OCI-LY3 (cell line): ENCODE measurements around the gene UBLCP1.

Experiments used
- H2AFZ ChIP-seq: fragments of 200-600, 300-600 bp; shearing (Covaris generic); 2 replicates; pipeline ENCODE4 v1.6.0; 2014; ENCODE audit warnings: antibody characterized with exemption, low read depth, low read length
- H3K27ac ChIP-seq: fragments of 200-600, 300-600 bp; sonication (generic); 2 replicates; pipeline ENCODE4 v1.5.1; 2014; ENCODE audit warnings: mild to moderate bottlenecking, low read length, moderate library complexity, mixed read lengths
- H3K27me3 ChIP-seq: fragments of 200-600, 300-600 bp; sonication (generic); 2 replicates; pipeline ENCODE4 v1.6.1; 2014; ENCODE audit warnings: low read depth, low read length, mixed read lengths
- H3K36me3 ChIP-seq: fragments of 200-600, 300-600 bp; sonication (generic); replicated peaks from 2 replicates; pipeline ENCODE3; 2014; ENCODE audit warnings: low read depth, low read length, mixed read lengths
- H3K4me1 ChIP-seq: fragments of 300-600, 200-600 bp; sonication (generic); 2 replicates; pipeline ENCODE4 v1.6.1; 2014; ENCODE audit warnings: low read length, mixed read lengths
- H3K4me2 ChIP-seq: fragments of 200-600, 300-600 bp; sonication (generic); 2 replicates; pipeline ENCODE4 v1.6.1; 2014; ENCODE audit warnings: low read length, mixed read lengths
- H3K4me3 ChIP-seq: fragments of 300-600, 200-600 bp; sonication (generic); 2 replicates; pipeline ENCODE4 v1.5.1; 2014; ENCODE audit warnings: antibody characterized with exemption, mild to moderate bottlenecking, low read length, moderate library complexity
- H3K79me2 ChIP-seq: fragments of 300-600, 200-600 bp; shearing (Covaris generic); 2 replicates; pipeline ENCODE4 v1.6.1; 2014; ENCODE audit warnings: mild to moderate bottlenecking, low read length, mixed read lengths
- H3K9ac ChIP-seq: fragments of 300-600, 200-600 bp; shearing (Covaris generic); 2 replicates; pipeline ENCODE4 v1.6.0; 2014; ENCODE audit warnings: mild to moderate bottlenecking, low read length, moderate library complexity
- H3K9me3 ChIP-seq: fragments of 200-600, 300-600 bp; shearing (Covaris generic); 2 replicates; pipeline ENCODE4 v1.6.1; 2014; ENCODE audit warnings: low read length, mixed read lengths; ENCODE audit not compliant: insufficient read depth
- H4K20me1 ChIP-seq: fragments of 200-600, 300-600 bp; sonication (generic); 2 replicates; pipeline ENCODE4 v1.6.1; 2016; ENCODE audit warnings: low read length, mixed read lengths; ENCODE audit not compliant: insufficient read depth
- CTCF ChIP-seq: fragments of 200-600, 300-600 bp; sonication (generic); IDR thresholded peaks from 2 replicates; pipeline ENCODE4 v1.5.1; 2014; ENCODE audit warnings: antibody characterized with exemption, low read length, low read depth
- EZH2phosphoT487 ChIP-seq: fragments of 200-600 bp; shearing (Covaris generic); IDR thresholded peaks from 2 replicates; pipeline ENCODE4 v1.6.1; 2018; ENCODE audit warnings: antibody characterized with exemption, mixed run types, low read depth

Gene UBLCP1

GRCh38 chr5:159309689-159310433 lies 46.8 kb downstream of the UBLCP1 start:
- Histone ChIP-seq H3K4me3 (peak overlapping the region; percentile 86), H3K9me3 (no peaks in the 10 kb centered on the region), H3K27me3 (no peaks in the 10 kb centered on the region), H3K4me2 (peak overlapping the region; percentile 99), H4K20me1 (no peaks in the 10 kb centered on the region), H3K79me2 (no peaks in the 10 kb centered on the region), H2AFZ (no peak overlapping the region), H3K36me3 (peaks cover 6% of the 10 kb centered on the region), H3K9ac (peak overlapping the region; percentile 70), H3K4me1 (peaks cover 25% of the 10 kb centered on the region), H3K27ac (no peak overlapping the region)
- TF ChIP-seq CTCF (no peak), EZH2phosphoT487 (no peak)

- TF ChIP-seq CTCF (no peak), EZH2phosphoT487 (no peak)
- H3K27me3 ChIP-seq, result no peaks in the 10 kb centered on the region
- H3K4me3 ChIP-seq, result peak overlapping the region; percentile 86
- H3K4me1 ChIP-seq, result peaks cover 25% of the 10 kb centered on the region
- no peaks in the 10 kb centered on the region for H4K20me1 ChIP-seq
- H3K4me2 ChIP-seq, result peak overlapping the region; percentile 99
- peak overlapping the region; percentile 70 for H3K9ac ChIP-seq
- peaks cover 12% of the 10 kb centered on the region for H3K36me3 ChIP-seq
- H3K9me3 ChIP-seq, result no peaks in the 10 kb centered on the region
- H3K79me2 ChIP-seq, result no peaks in the 10 kb centered on the region
- peak overlapping the region; percentile 84 for H2AFZ ChIP-seq
- H3K27ac ChIP-seq, result no peak overlapping the region
Measured at GRCh38 chr5:159310511-159310910, 47.4 kb downstream of the UBLCP1 start.

- H3K36me3 ChIP-seq, result peaks cover 16% of the 10 kb centered on the region
- TF ChIP-seq EZH2phosphoT487 (no peak), CTCF (no peak)
- no peaks in the 10 kb centered on the region for H4K20me1 ChIP-seq
- no peak overlapping the region for H3K27ac ChIP-seq
- H3K9me3 ChIP-seq, result no peaks in the 10 kb centered on the region
- H2AFZ ChIP-seq, result peak overlapping the region; percentile 84
- peaks cover 25% of the 10 kb centered on the region for H3K4me1 ChIP-seq
- H3K4me2 ChIP-seq, result peak overlapping the region; percentile 99
- H3K4me3 ChIP-seq, result peak overlapping the region; percentile 86
- no peaks in the 10 kb centered on the region for H3K27me3 ChIP-seq
- no peaks in the 10 kb centered on the region for H3K79me2 ChIP-seq
- H3K9ac ChIP-seq, result peak overlapping the region; percentile 70
Measured at GRCh38 chr5:159311063-159311462, 48.0 kb downstream of the UBLCP1 start.

GRCh38 chr5:159313197-159313596 lies 50.1 kb downstream of the UBLCP1 start:
- H3K27me3 ChIP-seq, result no peaks in the 10 kb centered on the region
- H3K4me1 ChIP-seq, result peaks cover 17% of the 10 kb centered on the region
- H3K4me3 ChIP-seq, result no peak overlapping the region
- TF ChIP-seq CTCF (no peak), EZH2phosphoT487 (no peak)
- peaks cover 36% of the 10 kb centered on the region for H3K36me3 ChIP-seq
- H4K20me1 ChIP-seq, result no peaks in the 10 kb centered on the region
- H3K4me2 ChIP-seq, result no peak overlapping the region
- no peak overlapping the region for H2AFZ ChIP-seq
- no peak overlapping the region for H3K9ac ChIP-seq
- H3K79me2 ChIP-seq, result no peaks in the 10 kb centered on the region
- H3K27ac ChIP-seq, result no peak overlapping the region
- H3K9me3 ChIP-seq, result no peaks in the 10 kb centered on the region
